Measurements from ENCODE around the gene OR8K1.

Gene OR8K1

DNA sequence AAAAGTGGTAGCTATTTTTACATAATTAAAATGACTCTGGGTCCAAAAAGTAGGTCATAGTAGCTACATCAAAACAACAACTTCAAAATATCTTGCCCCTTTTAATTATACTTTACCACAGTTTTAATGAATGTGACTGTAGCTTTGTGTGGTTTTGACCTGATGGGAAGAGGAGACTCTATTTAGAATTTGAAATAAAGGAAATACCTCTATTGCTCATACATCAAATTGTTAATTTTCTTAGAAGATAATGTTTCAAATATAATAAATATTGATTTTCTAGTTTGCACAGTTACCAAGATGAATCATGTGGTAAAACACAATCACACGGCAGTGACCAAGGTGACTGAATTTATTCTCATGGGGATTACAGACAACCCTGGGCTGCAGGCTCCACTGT lies at the start of gene OR8K1:
OR8K1 (plus strand) TSS at position 301 of the 400 bp plus-strand sequence; CDS start at position 301, 0 bp downstream.
- no peak for DNase-seq (ENCODE audit: low read depth, low spot score)

GRCh38 chr11:56296898-56297297 lies 48.9 kb upstream of the OR8K1 start:
- DNase-seq (ENCODE audit: low read depth, low spot score) = no peak

DNA sequence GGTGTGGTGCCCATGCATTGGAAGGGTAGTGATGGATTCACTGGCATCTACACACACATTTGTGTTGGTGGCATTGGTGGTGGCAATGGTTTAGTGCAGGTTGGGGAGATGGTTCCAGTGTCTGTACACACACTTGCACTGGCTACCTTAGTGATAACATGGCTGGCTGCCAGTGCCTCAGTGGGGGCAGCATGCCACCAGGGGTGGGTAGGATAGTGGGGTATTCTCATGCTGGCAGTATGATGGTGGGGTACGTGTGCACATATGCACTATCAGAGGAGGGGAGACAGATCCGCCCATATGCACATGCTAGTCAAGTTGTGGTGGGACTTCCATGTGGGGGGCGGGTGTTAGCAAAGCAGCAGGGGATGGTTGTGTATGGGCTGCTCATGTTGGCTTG lies 38.0 kb upstream of the OR8K1 start:
- DNase-seq (ENCODE audit: low read depth, low spot score) = no peak

- DNase-seq (ENCODE audit: low read depth, low spot score) = no peak
Observed at GRCh38 chr11:56314844-56315243, 31.0 kb upstream of the OR8K1 start, which contains the start of gene OR8K3. Gene OR8K3 (plus strand): TSS chr11:56315144. CDS start chr11:56318307, 3,163 bp downstream.

DNA sequence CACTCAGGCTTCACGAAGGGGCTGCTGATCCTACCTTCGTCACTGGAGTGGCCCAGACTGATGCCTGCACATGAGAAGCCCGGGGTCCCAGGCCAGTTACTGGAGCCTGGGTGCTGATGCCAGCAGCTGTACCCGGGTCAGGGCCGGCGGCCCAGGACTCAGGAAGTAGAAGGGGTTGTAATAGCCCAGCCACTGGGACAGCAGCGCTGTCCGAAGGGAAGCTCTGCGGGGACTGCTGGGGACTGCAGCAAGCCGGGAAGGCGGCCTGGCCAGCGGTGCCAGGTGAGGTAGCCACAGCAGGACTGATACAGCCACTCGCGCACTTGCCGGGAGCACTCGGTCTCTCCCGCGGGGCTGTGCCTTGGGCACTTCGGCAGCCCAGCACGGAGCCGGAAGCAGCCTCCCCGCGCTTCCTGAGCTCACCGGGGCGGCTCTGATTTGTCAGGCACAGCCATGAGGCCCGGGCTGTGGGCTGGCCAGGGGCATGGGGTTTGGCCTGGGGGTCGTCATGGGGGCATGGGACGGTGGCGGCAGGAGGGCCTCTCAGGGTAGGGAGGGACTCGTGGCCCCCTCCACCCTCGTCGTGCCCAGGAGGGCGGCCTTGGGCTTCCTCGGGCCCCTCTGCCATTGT lies 13.9 kb upstream of the OR8K1 start:
- DNase-seq (ENCODE audit: low read depth, low spot score) = no peak

DNA sequence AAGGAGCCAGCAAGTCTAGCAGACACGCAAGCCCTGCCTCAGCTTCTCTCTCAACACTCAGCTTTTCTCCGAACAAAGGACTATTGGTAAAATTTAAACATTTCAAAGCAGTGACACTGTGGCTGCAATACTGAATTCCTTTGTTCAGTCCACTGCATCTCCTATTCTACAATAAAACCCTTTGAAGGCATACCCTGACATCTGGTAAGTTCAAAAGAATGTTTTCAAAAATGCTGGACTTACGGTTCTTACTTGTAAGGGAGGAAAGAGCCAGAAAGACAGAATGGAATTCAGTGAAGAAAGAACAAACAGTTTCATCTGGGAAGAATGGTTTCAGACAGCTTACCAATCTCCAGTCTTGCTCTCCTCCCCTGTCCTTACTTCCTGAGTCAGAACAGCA lies 12.7 kb upstream of the OR8K1 start:
- no peak for DNase-seq (ENCODE audit: low read depth, low spot score)

- DNase-seq (ENCODE audit: low read depth, low spot score) = no peak
Observed at GRCh38 chr11:56340289-56340688, 5.5 kb upstream of the OR8K1 start.

- no peak for DNase-seq (ENCODE audit: low read depth, low spot score)
Observed at GRCh38 chr11:56353991-56354390, 8.2 kb downstream of the OR8K1 start, which contains the start of gene OR8J1. Gene OR8J1 (plus strand): TSS chr11:56354291. CDS start chr11:56360247, 5,956 bp downstream.

- DNase-seq (ENCODE audit: low read depth, low spot score) = no peak
Observed at GRCh38 chr11:56375324-56375723, 29.5 kb downstream of the OR8K1 start, which contains the start of gene OR8U1. Gene OR8U1 (plus strand): TSS chr11:56375624. CDS start chr11:56375624, 0 bp downstream.

DNA sequence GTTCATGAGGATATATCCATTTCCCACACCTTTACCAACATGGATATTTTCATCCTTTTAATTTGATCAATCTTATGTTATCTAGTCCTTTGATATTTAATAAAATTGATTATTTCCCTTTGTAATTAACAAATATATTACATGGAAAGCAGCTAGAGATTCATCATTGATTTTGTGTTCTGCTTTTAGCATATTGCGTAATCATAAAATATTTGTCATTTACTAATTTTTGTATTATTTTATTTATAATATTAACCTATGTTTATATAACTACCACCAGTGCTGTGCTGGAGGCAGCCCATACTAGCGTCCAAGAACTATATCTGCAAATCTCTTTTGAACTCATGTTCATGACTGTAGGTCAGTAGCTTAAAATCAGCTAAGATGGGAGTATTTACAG lies 34.3 kb downstream of the OR8K1 start:
- no peak for DNase-seq (ENCODE audit: low read depth, low spot score)

- no peak for DNase-seq (ENCODE audit: low read depth, low spot score)
Observed at GRCh38 chr11:56394381-56394780, 48.5 kb downstream of the OR8K1 start.

- DNase-seq (ENCODE audit: low read depth, low spot score) = no peak
Observed at GRCh38 chr11:56396047-56396446, 50.2 kb downstream of the OR8K1 start.
